HL-60/S4 treated with phorbol 12-myristate 13-acetate at 8.2 ng/mL for 4 days and 3 days (cell line): ENCODE data around the gene PBLD.
"Not testable (repeated sequence)": the region's sequence is repeated elsewhere in the genome, so short reads cannot be mapped to it uniquely, and the experiment has no call there.

Source experiments
- in situ Hi-C: fragments of 300-500 bp; cut with MboI; formaldehyde crosslinking; loops from 2 replicates; pipeline ENCODE4 v1.15.0; 2022; ENCODE audit warnings: low sequenced_read_pairs

The PBLD gene

DNA sequence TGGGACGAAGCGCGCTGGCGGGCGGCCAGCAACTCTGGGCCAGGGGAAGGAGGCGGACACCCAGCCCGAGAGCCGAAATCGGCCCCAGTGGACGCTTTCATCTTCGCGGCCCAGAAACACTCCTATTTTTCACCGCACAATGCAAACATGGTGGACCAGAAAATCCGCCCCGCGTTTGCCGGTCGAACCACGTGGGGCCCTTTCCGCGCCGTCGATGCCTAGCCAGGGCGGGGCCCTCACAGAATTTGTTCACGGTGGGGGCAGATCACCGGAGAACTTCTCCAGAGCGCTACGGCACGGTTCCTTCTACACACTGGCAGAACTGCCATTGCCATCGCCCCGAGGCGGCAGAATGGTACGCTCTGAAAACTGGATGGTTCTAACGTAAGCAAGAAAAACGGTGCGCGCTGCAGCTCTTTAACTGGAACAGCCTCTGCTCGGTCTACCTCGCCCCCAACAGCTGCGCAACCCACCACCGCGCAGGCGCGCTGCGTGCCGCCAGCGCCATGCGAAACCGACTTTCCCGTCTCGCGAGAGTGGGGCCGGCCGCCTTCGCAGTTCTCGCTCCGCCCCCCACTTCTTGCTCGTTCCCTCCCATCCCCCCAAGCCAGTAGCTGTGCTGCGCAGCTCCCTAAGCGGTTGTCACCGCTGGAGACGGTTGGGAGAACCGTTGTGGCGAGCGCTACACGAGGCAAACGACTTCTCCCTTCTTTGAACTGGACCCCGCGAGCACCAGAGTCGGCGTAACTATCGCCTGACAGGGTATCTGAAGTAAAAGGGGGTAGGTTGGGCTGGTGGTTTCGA, 1.1 kb downstream of the PBLD start, which contains the start of gene HNRNPH3:
Gene HNRNPH3 (plus strand): TSS at position 610 of the 804 bp plus-strand sequence. CDS start 5,158 bp downstream, outside the sequence.
- in situ Hi-C loops: loop anchor here (25.0 kb wide), 1 partner anchor 469 kb away; no protein-coding TSS in a partner anchor

DNA sequence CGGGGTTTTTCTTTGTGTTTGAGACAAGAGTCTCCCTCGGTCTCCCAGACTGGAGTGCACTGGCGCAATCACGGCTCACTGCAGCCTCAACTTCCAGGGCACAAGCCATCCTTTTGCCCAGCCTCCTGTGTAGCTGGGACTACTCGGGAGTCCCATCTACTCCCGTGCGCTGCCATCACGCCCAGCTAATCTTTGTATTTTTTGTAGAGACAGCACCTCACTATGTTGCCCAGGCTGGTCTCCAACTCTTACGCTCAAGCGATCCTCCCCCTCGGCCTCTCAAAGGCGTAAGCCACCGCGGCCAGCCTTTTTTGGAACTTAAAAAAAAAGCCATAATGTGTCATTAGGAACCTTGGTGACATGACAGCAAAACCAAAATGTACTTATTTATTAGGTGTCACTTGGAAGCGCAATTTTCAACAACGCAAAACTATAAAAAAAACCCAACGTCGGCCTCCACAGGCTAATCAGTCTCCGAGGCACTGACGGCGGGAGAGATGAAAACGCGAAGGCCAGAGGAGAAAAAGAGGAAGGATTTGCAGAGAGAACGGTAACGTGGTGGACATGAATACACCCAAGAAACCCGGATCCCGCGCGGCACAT, 1.8 kb downstream of the PBLD start:
- in situ Hi-C loops: loop anchor here (25.0 kb wide), 1 partner anchor 469 kb away; no protein-coding TSS in a partner anchor

DNA sequence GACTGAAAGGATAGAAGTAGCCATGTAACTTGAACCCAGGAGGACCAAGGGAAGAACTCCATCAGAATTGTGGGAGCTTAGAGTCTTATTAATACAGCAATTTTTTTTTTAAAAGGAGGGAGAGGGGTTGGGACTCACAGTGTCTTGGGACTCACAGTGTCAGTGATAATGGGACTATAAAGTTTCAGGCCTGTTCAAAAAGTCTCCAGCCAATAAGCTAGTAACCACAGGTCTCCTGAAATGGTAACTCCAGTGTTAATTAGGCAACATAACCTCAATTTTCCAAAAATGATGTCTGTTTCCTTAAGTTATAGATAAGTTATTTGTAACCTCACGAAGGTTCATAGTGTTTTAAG, 3.2 kb downstream of the PBLD start:
- in situ Hi-C loops: loop anchor here (25.0 kb wide), 1 partner anchor 467 kb away; no protein-coding TSS in a partner anchor

DNA sequence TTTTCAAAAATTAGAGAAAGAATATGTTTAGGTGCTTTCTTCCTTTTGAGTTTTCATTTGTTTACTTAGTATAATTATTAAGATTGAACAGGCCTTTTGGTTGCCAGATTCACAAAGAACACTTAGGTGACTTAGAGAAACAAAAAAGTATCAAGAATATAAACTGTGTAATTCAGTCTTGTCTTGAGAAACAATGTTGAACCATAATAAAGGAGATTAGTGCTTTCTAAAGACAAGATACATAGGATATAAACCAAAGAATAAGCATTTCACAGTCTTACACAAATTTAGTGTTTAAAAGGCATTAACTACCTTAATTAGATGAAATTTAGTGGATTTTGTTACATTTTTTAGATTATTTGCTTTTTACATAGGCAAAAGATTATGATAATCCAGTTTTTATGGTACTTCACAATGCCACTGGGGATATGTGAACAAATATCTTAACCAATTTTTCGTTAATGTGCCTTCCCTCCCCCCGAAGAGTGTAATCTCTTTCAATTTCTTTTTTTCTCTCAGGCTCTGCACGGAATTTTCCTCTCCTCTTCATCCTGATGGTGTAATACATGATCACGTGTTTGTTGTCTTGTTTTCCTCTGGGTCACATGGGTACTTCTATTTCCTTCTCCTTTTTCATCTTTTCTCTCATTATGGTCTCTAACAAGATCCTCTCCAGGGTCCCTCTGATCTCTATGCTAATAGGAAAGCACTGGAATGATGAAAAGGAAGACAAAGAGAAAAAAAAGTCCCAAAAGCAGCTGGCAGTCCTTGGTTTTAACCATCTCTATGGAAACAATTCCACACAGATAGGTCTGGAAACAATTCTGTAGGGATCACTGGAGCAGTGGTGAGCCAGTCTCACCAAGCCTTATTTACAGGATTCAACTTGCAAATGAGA, 4.6 kb downstream of the PBLD start:
- in situ Hi-C loops: loop anchor here (25.0 kb wide), 1 partner anchor 466 kb away; no protein-coding TSS in a partner anchor

DNA sequence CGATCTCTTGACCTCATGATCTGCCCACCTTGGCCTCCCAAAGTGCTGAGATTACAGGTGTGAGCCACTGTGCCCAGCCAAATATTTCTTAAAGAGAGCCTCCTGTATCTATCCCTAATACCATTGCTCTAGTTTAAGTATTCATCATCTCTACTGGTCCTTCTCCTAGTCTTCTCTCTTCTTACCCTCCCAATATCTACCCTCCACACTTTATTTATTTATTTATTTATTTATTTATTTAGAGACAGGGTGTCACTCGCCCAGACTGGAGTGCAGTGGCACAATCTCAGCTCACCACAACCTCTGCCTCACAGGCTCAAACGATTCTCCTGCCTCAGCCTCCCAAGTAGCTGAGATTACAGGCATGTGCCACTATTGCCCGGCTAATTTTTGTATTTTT, 8.3 kb downstream of the PBLD start:
- in situ Hi-C loops: not testable (repeated sequence)

DNA sequence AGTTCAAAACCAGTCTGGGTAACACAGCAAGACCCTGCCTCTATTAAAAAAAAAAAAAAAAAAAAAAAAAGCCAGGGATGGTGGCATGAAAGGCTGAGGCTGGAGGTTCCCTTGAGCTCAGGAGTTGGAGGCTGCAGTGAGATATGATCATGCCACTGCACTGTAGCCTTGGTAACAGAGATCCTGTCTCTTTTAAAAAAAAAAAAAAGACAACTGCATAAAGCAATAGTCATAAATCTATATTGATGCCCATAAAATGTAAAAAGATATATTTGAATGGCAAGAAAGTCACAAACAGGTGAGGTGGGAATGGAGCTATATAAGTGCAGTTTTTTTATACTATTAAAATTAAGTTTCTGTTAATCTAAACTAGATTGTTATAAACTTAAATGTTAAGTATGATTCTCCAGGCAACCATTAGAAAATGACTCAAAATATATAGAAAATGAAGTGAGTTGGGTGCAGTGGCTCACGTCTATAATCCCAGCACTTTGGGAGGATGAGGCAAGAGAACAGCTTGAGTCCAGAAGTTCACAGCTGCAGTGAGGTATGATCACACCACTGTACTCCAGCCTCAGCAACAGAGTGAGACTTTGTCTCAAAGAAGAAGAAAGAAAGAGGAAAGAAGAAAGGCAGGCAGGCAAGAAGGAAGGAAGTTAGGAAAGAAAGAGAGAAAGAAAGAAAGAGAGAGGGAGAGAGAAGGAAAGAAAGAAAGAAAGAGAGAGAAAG, 14.2 kb downstream of the PBLD start:
- in situ Hi-C loops: no loop called here

DNA sequence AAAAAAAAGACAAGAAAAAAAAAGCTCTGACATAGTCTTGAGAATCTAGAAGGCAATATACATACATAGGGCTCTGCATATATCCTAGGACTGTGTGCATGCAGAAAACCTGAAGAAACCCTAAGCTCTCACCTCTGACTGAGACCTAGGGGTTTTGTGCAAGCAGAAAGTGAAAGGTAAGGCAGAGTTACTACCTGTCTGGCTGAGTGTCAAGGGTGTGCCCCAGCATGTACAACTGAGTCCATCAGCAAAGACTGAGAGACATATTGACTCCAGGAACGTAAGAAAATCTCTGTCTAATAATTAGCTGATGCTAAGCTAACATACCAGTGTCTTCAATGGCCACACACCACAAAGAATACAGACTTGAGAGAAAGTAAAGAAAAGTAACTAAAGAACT, 17.1 kb downstream of the PBLD start:
- in situ Hi-C loops: no loop called here

DNA sequence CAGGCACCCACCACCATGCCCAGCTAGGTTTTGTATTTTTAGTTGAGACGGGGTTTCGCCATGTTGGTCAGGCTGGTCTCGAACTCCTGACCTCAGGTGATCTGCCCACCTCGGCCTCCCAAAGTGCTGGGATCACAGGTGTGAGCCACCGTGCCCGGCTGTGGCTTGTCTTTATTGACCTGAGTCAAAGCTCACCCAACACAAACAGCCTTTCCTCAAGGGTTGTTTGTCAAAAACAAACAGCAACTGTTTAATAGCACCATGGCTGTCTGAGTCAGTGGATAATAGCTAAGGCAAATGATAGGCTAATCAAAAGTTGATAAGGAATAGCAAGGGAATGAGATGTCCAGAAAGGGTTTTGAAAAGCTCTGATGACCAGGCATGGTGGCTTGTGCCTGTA, 17.8 kb downstream of the PBLD start:
- in situ Hi-C loops: not testable (repeated sequence)

DNA sequence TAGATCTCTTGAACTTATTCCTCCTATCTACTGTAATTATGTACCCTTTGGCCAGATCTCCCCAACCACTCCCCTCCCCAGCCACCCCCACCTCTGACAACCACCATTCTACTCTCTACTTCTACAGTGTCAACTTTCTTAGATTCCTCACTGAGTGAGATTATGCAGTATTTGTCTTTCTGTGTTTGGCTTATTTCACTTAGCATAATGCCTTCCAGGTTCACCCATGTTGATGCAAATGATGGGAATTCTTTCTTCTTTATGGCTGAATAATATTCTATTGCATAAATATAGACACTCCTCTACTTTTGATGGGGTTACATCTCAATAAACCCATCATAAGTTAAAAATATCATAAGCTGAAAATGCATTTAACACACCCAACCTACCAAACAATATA, 22.2 kb downstream of the PBLD start:
- in situ Hi-C loops: no loop called here

DNA sequence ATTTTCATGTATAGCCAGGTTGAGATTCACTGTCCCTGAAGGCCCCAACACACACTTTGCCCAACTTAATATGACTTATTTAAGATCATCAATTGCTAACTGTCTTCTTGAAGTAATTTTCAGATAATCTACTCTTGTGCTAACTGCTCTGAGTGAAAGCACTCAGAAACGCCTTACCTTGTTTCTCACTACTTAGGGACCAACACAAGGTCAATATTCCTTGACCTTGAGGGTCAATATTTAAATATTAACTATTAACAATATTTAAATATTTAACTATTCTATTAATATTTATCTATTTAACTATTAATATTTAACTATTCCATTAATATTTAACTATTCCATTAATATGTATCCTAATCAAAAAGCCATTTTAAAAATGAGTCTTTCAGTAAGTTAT, 26.9 kb downstream of the PBLD start:
- in situ Hi-C loops: no loop called here

DNA sequence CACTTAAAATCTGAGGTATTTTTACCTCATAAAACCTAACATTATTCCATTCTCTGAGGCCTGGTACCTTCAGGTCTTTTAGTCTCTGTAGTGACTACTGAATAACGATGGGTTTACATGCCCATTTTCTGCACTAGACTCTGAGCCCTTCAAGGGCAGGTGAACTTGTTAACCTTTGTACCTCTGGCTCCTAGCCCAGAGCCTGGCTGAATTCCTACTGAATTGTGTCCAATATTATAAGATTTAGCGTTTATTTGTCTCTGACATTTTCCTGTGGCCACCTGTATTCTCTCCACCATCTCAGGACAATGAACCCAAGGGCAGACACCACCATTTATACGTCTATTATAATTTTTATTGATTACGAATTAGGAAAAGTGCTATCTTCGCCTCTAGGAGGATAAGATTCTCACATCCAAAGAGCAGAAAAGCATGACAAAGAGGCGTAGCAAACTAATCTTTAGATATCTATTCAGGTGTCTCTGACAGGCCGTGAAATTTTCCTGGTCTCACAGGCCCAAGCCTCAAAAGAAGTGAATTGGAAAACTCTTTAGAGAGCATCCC, 28.8 kb downstream of the PBLD start:
- in situ Hi-C loops: no loop called here

DNA sequence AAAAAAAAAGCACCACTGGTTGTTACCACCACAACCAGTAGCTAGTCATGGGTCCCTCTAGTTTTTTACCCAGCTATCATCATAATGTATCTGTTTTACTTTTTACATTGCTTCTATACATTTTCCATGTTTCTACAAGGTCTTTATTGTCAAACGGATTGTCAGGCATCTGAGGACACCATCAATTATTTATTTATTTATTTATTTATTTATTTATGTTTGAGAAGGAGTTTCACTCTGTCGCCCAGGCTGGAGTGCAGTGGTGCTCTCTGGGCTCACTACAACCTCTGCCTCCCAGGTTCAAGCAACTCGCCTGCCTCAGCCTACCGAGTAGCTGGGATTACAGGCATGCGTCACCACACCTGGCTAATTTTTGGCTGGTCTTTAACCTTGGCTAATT, 29.9 kb downstream of the PBLD start:
- in situ Hi-C loops: no loop called here

DNA sequence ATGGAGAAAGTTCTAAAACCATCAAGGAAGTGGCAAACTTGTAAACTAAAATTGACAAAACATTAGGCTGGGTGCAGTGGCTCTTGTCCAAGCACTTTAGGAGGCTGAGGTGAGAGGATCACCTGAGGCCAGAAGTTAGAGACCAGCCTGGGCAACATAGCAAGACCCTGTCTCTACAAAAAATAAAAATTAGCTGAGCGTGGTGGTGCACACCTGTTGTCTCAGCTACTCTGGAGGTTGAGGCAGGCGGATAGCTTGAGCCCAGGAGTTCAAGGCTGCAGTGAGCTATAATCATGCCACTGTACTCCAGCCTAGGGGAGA, 30.3 kb downstream of the PBLD start:
- in situ Hi-C loops: no loop called here

DNA sequence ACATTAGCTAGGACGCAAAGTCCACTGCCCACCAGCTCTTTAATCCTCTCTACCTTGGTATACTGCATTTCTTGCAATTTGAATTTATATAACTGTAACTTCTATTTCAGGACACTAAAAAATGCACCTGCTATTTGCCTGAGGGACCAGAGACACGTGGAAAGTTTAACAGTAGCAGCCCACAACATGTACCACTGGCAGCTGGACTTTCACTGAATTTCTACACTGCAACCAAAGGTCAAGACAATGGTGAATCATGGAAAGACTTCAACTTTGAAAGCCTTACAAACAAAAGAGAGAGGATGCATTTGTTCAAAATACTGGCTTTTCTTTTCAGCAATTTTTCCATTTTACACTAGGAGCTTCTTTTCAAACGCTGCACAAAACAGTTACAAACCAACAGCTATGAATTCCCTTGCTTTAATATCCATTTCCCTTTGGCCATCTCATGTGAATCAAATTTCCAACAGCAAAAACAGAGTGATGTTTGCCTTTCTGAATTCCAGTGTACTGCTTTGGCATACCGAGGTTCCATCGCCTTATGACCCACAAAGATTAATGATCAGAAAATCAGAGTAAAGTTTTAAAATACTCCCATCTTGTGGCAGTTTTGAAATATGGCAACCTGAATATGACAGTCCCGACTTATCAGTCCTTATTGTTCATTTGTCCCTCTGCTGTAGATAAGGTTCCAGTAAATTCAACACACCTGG, 30.8 kb downstream of the PBLD start:
- in situ Hi-C loops: no loop called here

DNA sequence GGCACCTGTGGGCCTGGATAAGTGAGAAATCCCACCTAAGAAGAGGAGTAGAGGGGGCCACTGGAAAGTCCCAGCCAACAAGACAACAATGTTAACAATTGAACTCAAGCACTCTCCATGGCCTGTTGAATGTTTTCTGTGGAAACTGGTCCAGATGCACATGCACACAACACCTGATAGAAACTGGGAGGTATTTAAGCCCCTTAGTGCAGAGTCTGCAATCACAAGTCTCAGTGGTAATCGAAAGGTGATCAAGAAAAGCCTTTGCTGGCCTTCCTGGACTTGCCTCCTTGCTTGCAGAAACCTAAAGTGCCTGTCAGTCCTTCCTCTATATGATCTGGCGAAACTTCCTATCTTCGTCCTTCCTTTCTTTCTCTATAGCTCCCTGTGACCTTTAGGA, 31.4 kb downstream of the PBLD start:
- in situ Hi-C loops: no loop called here

DNA sequence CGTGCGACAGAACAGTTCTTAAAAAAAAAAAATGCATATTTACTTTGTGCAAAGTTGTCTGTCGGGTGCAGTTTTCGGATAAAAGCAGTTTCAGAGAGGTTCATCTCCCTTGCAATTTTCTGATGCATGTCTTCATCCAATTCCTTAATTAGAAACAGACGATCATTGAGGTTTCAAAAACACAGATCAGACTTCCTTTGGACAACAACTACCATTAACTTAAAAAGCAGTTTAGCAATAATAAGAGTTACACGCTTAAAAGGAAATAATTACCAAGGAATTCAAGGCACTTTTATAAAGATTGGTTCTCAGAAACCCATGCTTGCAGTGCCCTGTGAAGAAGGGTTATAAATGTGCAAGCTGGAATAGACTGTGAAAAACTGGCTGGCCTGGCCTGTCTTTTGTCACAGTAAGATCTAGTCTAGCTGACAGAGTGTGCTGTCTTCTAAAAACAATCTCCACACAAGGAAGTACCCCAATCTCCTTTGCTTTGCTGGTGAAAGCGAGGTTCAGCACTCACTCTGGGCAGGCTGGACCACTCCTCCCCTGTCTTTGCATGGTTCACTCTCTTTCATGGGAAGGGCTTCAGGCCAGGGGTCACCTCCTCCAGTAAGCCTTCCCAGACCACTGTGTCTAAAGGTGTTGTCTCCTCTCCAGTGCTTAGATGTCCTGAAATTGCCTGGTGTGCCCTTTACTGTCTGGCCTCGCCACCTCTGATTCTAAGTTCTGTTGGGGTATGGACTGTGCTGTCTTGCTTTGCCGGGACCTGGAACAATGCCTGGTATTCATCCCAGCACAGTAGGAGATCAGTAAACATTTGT, 35.7 kb downstream of the PBLD start:
- in situ Hi-C loops: no loop called here

DNA sequence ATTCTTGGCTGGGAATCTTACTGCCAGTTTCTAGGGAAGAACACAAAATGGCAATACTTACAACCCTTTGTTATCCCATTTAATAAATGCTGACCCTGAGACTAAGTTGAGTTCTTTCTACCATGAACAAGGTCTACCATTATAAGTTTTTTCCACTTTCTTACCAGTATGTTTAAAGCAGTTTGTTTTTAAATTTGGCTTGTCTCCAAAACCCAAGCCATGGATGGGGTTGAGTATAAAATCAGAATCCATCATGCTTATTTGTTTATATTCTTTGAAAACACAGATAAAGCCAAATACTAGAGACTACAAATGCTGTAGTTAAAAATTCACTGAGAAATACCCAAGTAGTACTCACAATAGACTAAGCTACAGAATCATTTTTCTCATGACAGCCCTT, 42.0 kb downstream of the PBLD start:
- in situ Hi-C loops: no loop called here

DNA sequence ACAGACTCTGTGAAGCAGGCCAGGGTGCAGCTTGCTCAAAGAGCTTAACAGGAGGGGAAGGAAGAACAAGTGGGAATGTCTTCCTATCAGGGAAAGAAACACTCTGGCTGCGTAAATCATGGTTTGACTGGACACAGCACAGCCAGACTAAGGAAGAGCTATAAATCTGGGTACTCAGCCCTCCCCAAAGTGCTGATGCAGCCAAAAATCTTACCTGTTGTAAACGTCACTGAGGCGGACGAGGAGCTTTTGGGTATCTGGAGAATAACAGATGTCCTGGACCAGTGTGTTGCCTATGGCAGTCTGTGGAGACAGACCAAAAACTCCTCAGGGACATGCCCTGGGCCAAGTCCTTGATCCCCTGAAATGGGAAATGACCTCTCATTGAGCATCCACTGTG, 44.0 kb downstream of the PBLD start:
- in situ Hi-C loops: no loop called here
